HepG2 (cell line): ENCODE results near the gene BEND3.

ENCODE experiments used
- ZNF260 ChIP-seq: sonication (generic); formaldehyde crosslinking; IDR thresholded peaks from 2 replicates; pipeline ENCODE4 v1.4.0; 2020; ENCODE audit warnings: missing genetic modification reagents, low read depth, mild to moderate bottlenecking, borderline replicate concordance
- ZNF274 ChIP-seq: sonication (generic); formaldehyde crosslinking; IDR thresholded peaks from 2 replicates; pipeline ENCODE4 v1.5.1; 2020; ENCODE audit warnings: mild to moderate bottlenecking, missing genetic modification reagents
- TF ChIP-seq, protein P1 (sequence below): sonication (generic); formaldehyde crosslinking; IDR thresholded peaks from 2 replicates; pipeline ENCODE4 v1.8.1; 2023; ENCODE audit warnings: missing genetic modification reagents, inconsistent platforms, borderline replicate concordance
- TF ChIP-seq, protein P2 (sequence below): sonication (generic); formaldehyde crosslinking; IDR thresholded peaks from 2 replicates; pipeline ENCODE4 v1.5.0; 2020; ENCODE audit warnings: mild to moderate bottlenecking, missing genetic modification reagents, moderate library complexity

DNA sequence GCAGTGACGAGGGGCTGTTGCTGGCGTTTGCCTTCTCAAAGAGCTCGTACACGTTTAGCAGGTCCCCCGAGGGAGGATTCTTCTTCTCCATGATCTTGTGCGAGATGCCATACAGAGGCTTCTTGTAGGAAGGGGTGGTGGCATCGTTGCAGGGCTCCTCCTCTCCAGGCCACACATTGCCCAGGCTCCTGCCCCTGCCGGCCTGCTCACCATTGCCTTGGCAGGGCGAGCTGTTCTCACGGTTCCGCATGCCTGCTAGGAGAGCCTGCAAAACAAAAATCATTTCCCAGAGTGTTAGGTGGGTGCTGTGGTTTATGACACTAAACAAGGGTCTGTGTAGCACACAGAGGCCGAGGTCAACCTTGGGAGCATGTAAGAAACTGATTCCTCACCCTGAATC, 44.6 kb downstream of the BEND3 start:
- TF ChIP-seq ZNF274 (CRISPR knock-in tag) (no peak), ZNF260 (CRISPR knock-in tag) (no peak)
- TF ChIP-seq, protein P1, sequence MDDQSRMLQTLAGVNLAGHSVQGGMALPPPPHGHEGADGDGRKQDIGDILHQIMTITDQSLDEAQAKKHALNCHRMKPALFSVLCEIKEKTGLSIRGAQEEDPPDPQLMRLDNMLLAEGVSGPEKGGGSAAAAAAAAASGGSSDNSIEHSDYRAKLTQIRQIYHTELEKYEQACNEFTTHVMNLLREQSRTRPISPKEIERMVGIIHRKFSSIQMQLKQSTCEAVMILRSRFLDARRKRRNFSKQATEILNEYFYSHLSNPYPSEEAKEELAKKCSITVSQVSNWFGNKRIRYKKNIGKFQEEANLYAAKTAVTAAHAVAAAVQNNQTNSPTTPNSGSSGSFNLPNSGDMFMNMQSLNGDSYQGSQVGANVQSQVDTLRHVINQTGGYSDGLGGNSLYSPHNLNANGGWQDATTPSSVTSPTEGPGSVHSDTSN (CRISPR knock-in tag), result no peak
- TF ChIP-seq, protein P2, sequence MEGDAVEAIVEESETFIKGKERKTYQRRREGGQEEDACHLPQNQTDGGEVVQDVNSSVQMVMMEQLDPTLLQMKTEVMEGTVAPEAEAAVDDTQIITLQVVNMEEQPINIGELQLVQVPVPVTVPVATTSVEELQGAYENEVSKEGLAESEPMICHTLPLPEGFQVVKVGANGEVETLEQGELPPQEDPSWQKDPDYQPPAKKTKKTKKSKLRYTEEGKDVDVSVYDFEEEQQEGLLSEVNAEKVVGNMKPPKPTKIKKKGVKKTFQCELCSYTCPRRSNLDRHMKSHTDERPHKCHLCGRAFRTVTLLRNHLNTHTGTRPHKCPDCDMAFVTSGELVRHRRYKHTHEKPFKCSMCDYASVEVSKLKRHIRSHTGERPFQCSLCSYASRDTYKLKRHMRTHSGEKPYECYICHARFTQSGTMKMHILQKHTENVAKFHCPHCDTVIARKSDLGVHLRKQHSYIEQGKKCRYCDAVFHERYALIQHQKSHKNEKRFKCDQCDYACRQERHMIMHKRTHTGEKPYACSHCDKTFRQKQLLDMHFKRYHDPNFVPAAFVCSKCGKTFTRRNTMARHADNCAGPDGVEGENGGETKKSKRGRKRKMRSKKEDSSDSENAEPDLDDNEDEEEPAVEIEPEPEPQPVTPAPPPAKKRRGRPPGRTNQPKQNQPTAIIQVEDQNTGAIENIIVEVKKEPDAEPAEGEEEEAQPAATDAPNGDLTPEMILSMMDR (CRISPR knock-in tag), result no peak
